GM11168 (cell line): Measurements from ENCODE around the gene RNF144B.

Source experiments
- in situ Hi-C: fragments of 300-500 bp; cut with MboI; formaldehyde crosslinking; loops from one replicate; pipeline ENCODE4 v1.12.0; 2022; ENCODE audit warnings: low sequenced_read_pairs; ENCODE audit not compliant: unreplicated experiment

RNF144B gene

DNA sequence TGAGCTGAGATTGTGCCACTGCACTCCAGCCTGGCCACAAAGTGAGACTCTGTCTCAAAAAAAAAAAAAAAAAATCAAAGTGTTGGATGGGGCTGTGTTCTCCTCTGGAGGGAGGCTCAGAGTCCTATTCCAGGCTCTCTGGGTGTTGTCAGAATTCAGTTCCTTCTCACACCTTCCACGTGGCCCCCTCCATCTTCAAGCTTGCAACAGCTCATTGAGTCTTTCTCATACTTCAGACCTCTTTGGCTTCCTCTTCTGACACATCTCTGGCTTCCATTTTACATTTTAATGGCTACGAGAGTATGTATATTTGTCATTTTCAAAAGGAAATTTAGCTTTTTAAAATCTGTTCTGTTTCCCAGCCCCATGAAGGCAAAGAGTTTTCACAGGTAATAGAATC lies 85.8 kb downstream of the RNF144B start:
- in situ Hi-C loops: no loop called here

GRCh38 chr6:18473755-18474154 lies 86.6 kb downstream of the RNF144B start:
- in situ Hi-C loops: no loop called here

GRCh38 chr6:18477301-18477941 lies 90.3 kb downstream of the RNF144B start:
- in situ Hi-C loops: no loop called here

- in situ Hi-C loops: no loop called here
Measured at GRCh38 chr6:18478610-18479009, 91.5 kb downstream of the RNF144B start.

DNA sequence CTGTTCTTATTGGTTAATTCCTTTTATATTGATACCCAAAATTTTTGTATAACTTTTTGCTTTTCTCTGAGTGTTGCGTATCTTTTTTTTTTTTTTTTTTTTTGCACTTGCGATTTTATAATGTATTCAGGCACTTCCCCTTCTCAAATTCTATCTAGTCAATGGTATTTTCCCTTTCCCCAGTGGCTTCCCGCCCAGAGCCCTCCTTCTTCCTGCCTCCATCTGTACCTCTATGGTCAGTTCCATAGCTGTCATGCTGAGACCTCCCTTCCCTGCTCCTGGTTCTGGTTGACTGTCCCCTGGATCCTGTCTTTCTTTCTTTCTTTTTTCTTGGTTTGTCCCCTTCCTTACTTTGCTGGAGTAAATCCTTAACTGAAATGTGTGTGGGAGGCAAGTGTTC lies 94.7 kb downstream of the RNF144B start:
- in situ Hi-C loops: no loop called here

- in situ Hi-C loops: no loop called here
Measured at GRCh38 chr6:18485660-18486435, 98.7 kb downstream of the RNF144B start.

- in situ Hi-C loops: no loop called here
Measured at GRCh38 chr6:18488004-18488403, 100.9 kb downstream of the RNF144B start.

- in situ Hi-C loops: no loop called here
Measured at GRCh38 chr6:18488526-18489270, 101.5 kb downstream of the RNF144B start.

DNA sequence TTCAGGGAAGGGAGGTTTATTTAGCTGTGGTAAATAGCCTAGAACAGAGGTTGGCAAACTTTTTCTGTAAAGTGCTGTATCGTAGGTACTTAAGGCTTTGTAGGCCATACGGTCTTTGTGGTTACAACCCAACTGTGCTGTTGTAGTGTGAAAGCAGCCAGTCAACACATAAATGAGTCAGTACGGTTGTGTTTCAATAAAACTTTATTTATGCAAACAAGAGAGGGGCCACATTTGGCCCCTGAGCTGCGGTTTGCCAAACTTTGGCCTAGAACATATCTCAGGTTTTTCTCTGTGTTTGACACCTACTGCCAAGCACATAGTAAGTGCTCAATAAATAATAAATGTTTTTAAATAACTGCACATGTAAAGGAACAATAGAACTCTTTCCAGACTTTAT lies 102.2 kb downstream of the RNF144B start:
- in situ Hi-C loops: no loop called here

- in situ Hi-C loops: no loop called here
Measured at GRCh38 chr6:18491308-18492045, 104.3 kb downstream of the RNF144B start.

DNA sequence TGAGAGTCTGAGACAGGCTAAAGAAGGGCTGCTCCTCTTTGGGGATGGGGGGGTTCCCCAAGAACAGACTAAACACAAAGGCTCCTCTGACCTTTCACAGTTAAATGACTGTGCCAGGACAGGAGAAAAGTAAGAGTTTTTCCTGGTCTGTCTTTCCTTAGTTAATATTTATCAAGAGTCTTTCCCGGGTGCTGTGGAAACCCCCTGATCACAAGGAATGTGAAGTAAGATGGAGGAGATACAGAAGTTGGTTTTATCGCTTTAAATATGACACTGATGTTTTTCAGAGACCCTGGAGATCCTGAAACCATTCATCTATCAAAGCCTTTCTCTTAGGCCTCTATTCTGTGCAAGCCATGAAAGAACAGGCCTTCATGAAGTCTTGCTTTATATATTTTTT lies 105.8 kb downstream of the RNF144B start:
- in situ Hi-C loops: no loop called here

DNA sequence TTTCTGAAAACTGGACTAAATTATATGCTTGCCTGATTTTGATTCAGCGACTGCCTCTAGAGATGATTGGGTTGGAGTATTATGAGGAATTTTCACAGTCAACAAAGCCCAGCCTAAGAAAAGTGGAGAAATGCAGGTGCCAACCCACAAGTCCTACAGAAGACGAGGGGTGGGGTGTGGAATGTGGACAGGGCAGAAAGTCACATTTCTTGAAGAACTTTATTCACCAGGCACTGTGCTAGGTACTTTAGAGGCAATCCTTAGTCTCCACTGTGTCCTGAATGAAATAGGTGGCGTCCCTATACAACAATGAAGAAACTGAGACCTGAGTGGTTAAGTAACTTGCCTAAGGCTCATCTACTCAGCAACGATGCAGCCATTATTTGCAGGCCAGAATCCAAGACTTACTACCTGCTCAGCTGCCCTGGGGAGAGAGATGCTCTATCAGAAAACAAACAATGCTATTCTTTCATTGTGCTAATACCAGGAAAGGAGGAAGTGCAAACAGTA lies 106.3 kb downstream of the RNF144B start:
- in situ Hi-C loops: no loop called here

GRCh38 chr6:18493925-18494324 lies 106.8 kb downstream of the RNF144B start:
- in situ Hi-C loops: no loop called here

DNA sequence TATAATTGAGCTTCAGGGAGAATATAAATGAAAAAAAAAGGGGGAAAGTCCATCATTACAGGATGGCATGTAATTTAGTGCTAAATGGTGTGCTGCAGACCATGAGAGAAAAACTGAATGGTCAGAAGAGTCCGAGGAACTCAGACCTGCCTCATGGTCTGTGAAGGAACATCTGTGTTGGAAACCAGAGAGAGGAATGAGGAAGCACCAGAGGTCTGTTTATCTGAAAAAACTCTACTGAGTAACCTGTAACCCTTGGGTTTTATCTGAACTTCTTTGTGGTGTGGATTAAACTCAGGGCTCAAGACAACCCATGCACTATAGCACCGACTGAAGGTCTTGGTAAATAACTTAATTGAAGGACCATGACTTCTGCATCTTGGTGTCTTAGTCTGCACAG lies 108.1 kb downstream of the RNF144B start:
- in situ Hi-C loops: no loop called here

- in situ Hi-C loops: no loop called here
Measured at GRCh38 chr6:18496462-18496861, 109.3 kb downstream of the RNF144B start.

DNA sequence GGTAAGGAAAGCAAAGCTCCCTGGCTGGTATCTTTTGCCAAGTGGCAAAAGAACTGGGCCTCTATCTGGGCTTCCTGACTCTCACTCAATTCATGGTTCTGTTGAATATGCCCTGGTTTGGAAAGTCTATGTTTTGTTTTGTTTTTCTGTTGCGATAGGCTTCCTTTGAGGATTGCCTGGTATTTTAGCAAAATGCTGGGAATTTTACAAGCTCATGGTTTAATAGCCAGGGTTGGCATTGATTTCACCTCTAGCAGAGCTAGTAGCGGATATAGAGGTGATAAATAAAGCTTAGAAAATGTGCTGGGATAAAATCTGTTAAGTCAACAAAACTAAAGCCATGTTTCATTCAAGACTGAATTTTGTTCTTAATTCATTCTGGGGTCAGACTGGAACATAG lies 109.9 kb downstream of the RNF144B start:
- in situ Hi-C loops: no loop called here

- in situ Hi-C loops: no loop called here
Measured at GRCh38 chr6:18498408-18498807, 111.3 kb downstream of the RNF144B start.

DNA sequence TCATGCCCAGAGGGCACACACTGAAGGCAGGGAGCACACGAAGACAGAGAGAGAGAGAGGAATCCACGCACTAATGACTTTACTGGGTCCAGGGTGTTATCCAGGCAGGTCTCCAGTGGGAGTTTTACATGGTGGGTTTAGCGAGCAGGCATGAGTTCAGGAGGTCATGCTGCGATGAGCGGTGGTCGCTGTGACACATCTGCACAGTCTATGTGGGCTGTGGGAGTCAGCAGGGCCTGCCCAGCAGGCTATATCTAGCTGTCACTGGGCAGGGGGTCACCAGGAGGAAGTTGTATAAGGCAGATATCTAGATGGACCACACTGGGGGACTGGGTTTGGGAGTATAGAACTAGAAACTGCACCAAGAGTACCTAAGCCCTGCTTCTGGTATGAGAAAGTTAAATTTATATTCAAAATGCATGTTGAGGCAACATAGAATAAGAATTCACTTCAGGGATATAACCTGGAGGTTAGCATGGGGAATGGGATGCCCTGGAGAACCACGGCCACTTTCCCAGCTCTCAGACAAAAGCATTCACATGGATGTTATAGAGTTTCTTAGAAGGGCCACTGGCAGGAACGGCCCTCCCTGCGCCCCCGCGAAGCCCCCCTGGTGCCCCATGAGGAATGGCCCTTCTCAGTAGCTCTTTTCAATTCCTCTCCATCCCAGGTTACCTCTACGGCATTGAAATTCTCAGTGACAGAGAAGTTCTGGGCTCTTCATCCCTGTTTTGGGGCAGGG lies 113.9 kb downstream of the RNF144B start:
- in situ Hi-C loops: loop anchor here (5.0 kb wide), 1 partner anchor 169 kb away; no protein-coding TSS in a partner anchor

DNA sequence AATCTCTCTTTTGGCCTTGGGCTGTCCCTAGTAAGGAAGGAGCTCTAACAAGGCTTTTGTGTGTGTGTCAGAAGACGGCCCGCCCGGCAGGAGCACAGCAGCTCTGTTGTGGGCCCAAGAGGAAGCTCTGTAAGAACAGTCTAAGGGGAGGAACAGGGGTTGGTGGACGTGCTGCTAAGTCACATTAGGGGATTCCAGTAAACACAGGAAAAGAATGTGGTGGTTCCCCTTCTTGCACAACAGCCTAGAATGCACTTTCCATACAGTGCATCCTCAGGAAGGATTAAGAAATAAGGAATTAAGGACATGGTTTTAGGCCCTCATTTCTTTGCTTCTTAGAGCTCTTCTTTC lies 114.5 kb downstream of the RNF144B start:
- in situ Hi-C loops: loop anchor here (5.0 kb wide), 1 partner anchor 169 kb away; no protein-coding TSS in a partner anchor

- in situ Hi-C loops: loop anchor here (5.0 kb wide), 1 partner anchor 171 kb away; no protein-coding TSS in a partner anchor
Measured at GRCh38 chr6:18503206-18503592, 116.0 kb downstream of the RNF144B start.
